ENCODE data around the gene PHLDB2. TPM values are rescaled to one million over a fixed set of nuclear protein-coding genes. Genes with fewer than 3 reads are reported as not detected.

The PHLDB2 gene
- total RNA-seq, 1 experiment from 2014 or later: 60.5 TPM

DNA sequence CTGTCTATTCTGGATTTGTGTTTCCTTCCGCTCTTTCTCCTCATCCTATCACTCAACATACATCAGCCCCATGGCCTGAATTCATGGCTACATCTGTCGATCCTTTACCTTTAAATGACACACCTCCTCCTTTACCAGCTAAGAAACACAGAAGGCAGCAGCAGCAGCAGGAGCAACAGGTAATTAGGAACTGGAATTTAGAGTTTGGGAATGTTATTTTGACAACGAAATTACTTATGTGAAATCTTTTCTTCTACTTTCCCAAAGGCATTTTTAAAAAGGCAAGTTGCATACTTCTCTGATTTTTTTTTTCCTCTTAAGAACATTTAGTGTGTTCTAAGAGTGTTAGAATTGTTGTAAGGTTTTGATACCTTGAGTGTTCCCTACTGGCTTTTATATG lies 90.6 kb downstream of the PHLDB2 start:
- Mint-ChIP-seq H3K36me3 (ENCODE audit: insufficient read depth, unreplicated experiment) (peaks cover 25% of the 10 kb centered on the region), H3K27me3 (ENCODE audit: insufficient read depth, unreplicated experiment) (no peaks in the 10 kb centered on the region), H3K4me3 (ENCODE audit: unreplicated experiment) (no peak overlapping the region), H3K4me1 (ENCODE audit: low read depth, unreplicated experiment) (no peaks in the 10 kb centered on the region), H3K27ac (ENCODE audit: unreplicated experiment) (no peak overlapping the region), H3K9me3 (ENCODE audit: unreplicated experiment) (no peaks in the 10 kb centered on the region)
- intact Hi-C loops (cut with micrococcal nuclease; ENCODE audit: unreplicated experiment): no loop called here
- no peaks in the 10 kb centered on the region for H3K9me3 ChIP-seq
- H3K36me3 ChIP-seq (ENCODE audit: control insufficient read depth, insufficient read depth, low read length): peaks cover 2% of the 10 kb centered on the region; the same call in 1 of the 2 replicates
- H3K4me3 ChIP-seq (ENCODE audit: low read depth, low read length): no peak overlapping the region
- no TSS peak for BruUV-seq (replicated peaks)
- ChIA-PET POLR2A (no interaction called here), CTCF (no interaction called here)
- H3K4me1 ChIP-seq: no peaks in the 10 kb centered on the region
- DNase-seq: no peak
- H3K27me3 ChIP-seq (replicated peaks; ENCODE audit: control insufficient read depth, insufficient read depth, low read length): no peaks in the 10 kb centered on the region
- TF ChIP-seq, protein P1, sequence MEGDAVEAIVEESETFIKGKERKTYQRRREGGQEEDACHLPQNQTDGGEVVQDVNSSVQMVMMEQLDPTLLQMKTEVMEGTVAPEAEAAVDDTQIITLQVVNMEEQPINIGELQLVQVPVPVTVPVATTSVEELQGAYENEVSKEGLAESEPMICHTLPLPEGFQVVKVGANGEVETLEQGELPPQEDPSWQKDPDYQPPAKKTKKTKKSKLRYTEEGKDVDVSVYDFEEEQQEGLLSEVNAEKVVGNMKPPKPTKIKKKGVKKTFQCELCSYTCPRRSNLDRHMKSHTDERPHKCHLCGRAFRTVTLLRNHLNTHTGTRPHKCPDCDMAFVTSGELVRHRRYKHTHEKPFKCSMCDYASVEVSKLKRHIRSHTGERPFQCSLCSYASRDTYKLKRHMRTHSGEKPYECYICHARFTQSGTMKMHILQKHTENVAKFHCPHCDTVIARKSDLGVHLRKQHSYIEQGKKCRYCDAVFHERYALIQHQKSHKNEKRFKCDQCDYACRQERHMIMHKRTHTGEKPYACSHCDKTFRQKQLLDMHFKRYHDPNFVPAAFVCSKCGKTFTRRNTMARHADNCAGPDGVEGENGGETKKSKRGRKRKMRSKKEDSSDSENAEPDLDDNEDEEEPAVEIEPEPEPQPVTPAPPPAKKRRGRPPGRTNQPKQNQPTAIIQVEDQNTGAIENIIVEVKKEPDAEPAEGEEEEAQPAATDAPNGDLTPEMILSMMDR (IDR thresholded peaks at IDR 0.05; ENCODE audit: insufficient read depth in 1 of 2, low read depth in 1 of 2, low read length in 1 of 2, severe bottlenecking in 1 of 2, unreplicated experiment in 1 of 2): no peak

DNA sequence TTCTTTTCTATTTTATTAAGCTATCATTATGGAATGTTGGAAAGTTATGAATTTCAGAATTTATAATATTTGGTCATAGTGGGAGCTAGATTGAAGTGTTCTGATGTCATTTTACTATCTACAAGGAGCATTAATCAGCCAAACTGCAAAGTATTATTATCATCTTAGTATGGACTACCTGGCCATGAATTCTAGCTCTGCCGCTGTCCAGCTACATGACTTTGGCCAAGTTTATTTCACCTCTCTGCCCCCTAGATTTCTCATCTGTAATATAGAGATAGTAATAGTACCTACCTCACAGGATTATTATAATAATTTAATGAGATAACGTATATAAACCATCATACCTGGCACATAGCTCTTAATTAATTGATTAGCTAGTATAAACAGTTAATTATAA lies 92.0 kb downstream of the PHLDB2 start:
- POLR2A ChIA-PET: no interaction called here
- CTCF ChIA-PET: no interaction called here
- no peaks in the 10 kb centered on the region for H3K4me1 Mint-ChIP-seq (ENCODE audit: low read depth, unreplicated experiment)
- no peak overlapping the region for H3K4me3 ChIP-seq (ENCODE audit: low read depth, low read length)
- H3K36me3 Mint-ChIP-seq (ENCODE audit: insufficient read depth, unreplicated experiment): peaks cover 25% of the 10 kb centered on the region
- H3K4me1 ChIP-seq: no peaks in the 10 kb centered on the region
- H3K4me3 Mint-ChIP-seq (ENCODE audit: unreplicated experiment): no peak overlapping the region
- H3K9me3 ChIP-seq: no peaks in the 10 kb centered on the region
- no peaks in the 10 kb centered on the region for H3K27me3 ChIP-seq (replicated peaks; ENCODE audit: control insufficient read depth, insufficient read depth, low read length)
- no peak overlapping the region for H3K27ac Mint-ChIP-seq (ENCODE audit: unreplicated experiment)
- no peaks in the 10 kb centered on the region for H3K27me3 Mint-ChIP-seq (ENCODE audit: insufficient read depth, unreplicated experiment)
- no peaks in the 10 kb centered on the region for H3K9me3 Mint-ChIP-seq (ENCODE audit: unreplicated experiment)
- peaks cover 2% of the 10 kb centered on the region; the same call in 1 of the 2 replicates for H3K36me3 ChIP-seq (ENCODE audit: control insufficient read depth, insufficient read depth, low read length)
- no peak for DNase-seq
- BruUV-seq (replicated peaks): no TSS peak
- TF ChIP-seq, protein P1 (IDR thresholded peaks at IDR 0.05; ENCODE audit: insufficient read depth in 1 of 2, low read depth in 1 of 2, low read length in 1 of 2, severe bottlenecking in 1 of 2, unreplicated experiment in 1 of 2): no peak
- intact Hi-C loops (cut with micrococcal nuclease; ENCODE audit: unreplicated experiment): no loop called here

DNA sequence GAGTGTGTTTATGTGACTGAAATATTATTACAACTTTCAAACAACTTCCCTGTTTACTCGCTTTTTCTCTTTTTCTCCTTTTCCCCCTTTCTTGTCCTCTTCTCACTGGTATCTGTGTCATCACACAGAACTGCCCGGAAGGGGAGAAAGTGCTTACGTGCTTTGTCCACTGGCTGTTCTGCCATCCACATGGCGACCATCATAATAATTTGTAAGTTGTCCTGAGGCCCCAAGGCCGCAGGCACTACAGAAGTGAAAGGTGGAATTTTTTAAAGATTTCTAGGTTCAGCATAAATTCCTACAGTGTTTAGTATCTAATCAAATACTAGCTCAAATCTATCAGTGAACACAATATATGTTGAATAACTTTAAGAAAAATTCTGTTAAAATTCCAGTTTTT lies 93.0 kb downstream of the PHLDB2 start:
- no peak overlapping the region for H3K27ac Mint-ChIP-seq (ENCODE audit: unreplicated experiment)
- H3K4me1 ChIP-seq: no peaks in the 10 kb centered on the region
- no peaks in the 10 kb centered on the region for H3K9me3 ChIP-seq
- no peaks in the 10 kb centered on the region for H3K4me1 Mint-ChIP-seq (ENCODE audit: low read depth, unreplicated experiment)
- CTCF ChIA-PET: no interaction called here
- no peak overlapping the region for H3K4me3 ChIP-seq (ENCODE audit: low read depth, low read length)
- no peaks in the 10 kb centered on the region for H3K27me3 Mint-ChIP-seq (ENCODE audit: insufficient read depth, unreplicated experiment)
- no peak for DNase-seq
- H3K36me3 ChIP-seq (ENCODE audit: control insufficient read depth, insufficient read depth, low read length): peaks cover 2% of the 10 kb centered on the region; the same call in 1 of the 2 replicates
- H3K9me3 Mint-ChIP-seq (ENCODE audit: unreplicated experiment): no peaks in the 10 kb centered on the region
- TF ChIP-seq, protein P1 (IDR thresholded peaks at IDR 0.05; ENCODE audit: insufficient read depth in 1 of 2, low read depth in 1 of 2, low read length in 1 of 2, severe bottlenecking in 1 of 2, unreplicated experiment in 1 of 2): no peak
- H3K36me3 Mint-ChIP-seq (ENCODE audit: insufficient read depth, unreplicated experiment): peaks cover 18% of the 10 kb centered on the region
- POLR2A ChIA-PET: no interaction called here
- no TSS peak for BruUV-seq (replicated peaks)
- H3K4me3 Mint-ChIP-seq (ENCODE audit: unreplicated experiment): no peak overlapping the region
- no peaks in the 10 kb centered on the region for H3K27me3 ChIP-seq (replicated peaks; ENCODE audit: control insufficient read depth, insufficient read depth, low read length)
- intact Hi-C loops (cut with micrococcal nuclease; ENCODE audit: unreplicated experiment): no loop called here

All from Caco-2 (cell line).